Measurements from ENCODE around the gene IRF4.

DNA sequence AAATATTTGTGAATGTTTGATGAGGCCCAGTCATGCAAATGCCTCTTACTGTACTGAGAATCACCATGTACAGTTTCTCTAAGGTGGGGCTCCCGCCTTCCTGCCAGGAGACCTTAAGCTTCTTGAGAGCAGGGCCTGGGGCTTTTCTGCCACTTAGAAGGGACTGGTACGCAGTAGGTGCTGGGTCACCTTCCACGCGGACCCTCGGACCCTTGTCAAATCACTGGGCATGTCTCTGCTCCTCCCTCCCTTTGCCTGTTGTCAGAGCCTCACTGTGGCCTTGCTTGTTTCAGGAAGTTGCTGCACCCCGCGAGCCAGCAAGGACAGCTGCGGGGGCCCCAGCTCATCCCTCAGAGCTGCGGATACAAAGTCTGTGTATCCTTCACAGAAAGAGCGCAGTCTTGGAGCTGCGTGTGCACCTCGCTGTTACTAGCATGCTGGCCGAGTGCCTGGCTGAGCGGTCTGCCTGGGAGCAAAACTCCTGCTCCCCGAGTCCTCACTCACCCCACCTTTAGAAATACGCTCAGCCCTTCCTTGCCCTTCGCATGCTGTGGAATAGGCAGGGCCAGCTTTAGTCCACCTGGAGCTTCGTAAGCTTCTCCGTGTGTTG is 30.7 kb upstream of the IRF4 start:
- TF ChIP-seq CTCF (IDR thresholded peaks at IDR 0.05) (no peak), TCF7L2 (IDR thresholded peaks at IDR 0.05; ENCODE audit: low read depth, low read length) (no peak), POLR2AphosphoS5 (IDR thresholded peaks at IDR 0.05; ENCODE audit: low read depth, low read length) (no peak), REST (IDR thresholded peaks at IDR 0.05; ENCODE audit: insufficient read depth in 1 of 2, low read depth in 2 of 2, low read length in 1 of 2) (no peak)

Measured in Panc1 (cell line).